ENCODE measurements around the gene STYXL1. TPM values are rescaled to one million over a fixed set of nuclear protein-coding genes. Genes with fewer than 3 reads are reported as not detected.
A peak's percentile ranks its signal among the peaks of the same experiment; 100 is the strongest.

STYXL1 gene
- total RNA-seq, 2 donors from 2014 or later, result 29.8 to 94.5 TPM

GRCh38 chr7:75968561-75969001 is 79.2 kb downstream of the STYXL1 start:
- intact Hi-C loops (cut with DNase I), result loop anchor here (5.0 kb wide), 1 partner anchor 51 kb away; the partner anchor contains the start of gene POR
- peaks cover 2% of the 10 kb centered on the region for H3K4me1 ChIP-seq (replicated peaks)
- WGBS, result 57% methylated on average over 12 of the region's 12 CpGs
- H3K4me3 ChIP-seq, result no peak overlapping the region
- no peak for DNase-seq (ENCODE audit: low spot score)
- peak overlapping the region; percentile 74 to 76 for H3K27ac ChIP-seq
- H3K9me3 ChIP-seq, result no peaks in the 10 kb centered on the region
- H3K27me3 ChIP-seq (replicated peaks; ENCODE audit: insufficient read depth), result no peaks in the 10 kb centered on the region
- no peak for TF ChIP-seq POLR2A (IDR thresholded peaks at IDR 0.05)
- TF ChIP-seq POLR2AphosphoS5 (IDR thresholded peaks at IDR 0.05), result no peak
- TF ChIP-seq CTCF (IDR thresholded peaks at IDR 0.05), result no peak
- H3K36me3 ChIP-seq, result no peaks in the 10 kb centered on the region

GRCh38 chr7:75968012-75968411 is 79.8 kb downstream of the STYXL1 start:
- H3K27ac ChIP-seq, result peak overlapping the region; percentile 74 to 76
- WGBS, result 80% methylated on average over 10 of the region's 10 CpGs
- no peaks in the 10 kb centered on the region for H3K9me3 ChIP-seq
- no peaks in the 10 kb centered on the region for H3K36me3 ChIP-seq
- no peaks in the 10 kb centered on the region for H3K27me3 ChIP-seq (replicated peaks; ENCODE audit: insufficient read depth)
- intact Hi-C loops (cut with DNase I), result loop anchor here (5.0 kb wide), 1 partner anchor 51 kb away; the partner anchor contains the start of gene POR
- TF ChIP-seq POLR2AphosphoS5 (IDR thresholded peaks at IDR 0.05) (no peak), CTCF (IDR thresholded peaks at IDR 0.05) (no peak), POLR2A (IDR thresholded peaks at IDR 0.05) (no peak)
- no peak overlapping the region for H3K4me3 ChIP-seq
- H3K4me1 ChIP-seq (replicated peaks), result peaks cover 2% of the 10 kb centered on the region
- no peak for DNase-seq (ENCODE audit: low spot score)

- 24% methylated on average over 13 of the region's 13 CpGs for WGBS
- no peaks in the 10 kb centered on the region for H3K36me3 ChIP-seq
- H3K4me1 ChIP-seq (replicated peaks), result peaks cover 2% of the 10 kb centered on the region
- intact Hi-C loops (cut with DNase I), result loop anchor here (5.0 kb wide), 1 partner anchor 50 kb away; the partner anchor contains the start of gene POR
- DNase-seq (ENCODE audit: low spot score), result no peak
- no peaks in the 10 kb centered on the region for H3K9me3 ChIP-seq
- TF ChIP-seq CTCF (IDR thresholded peaks at IDR 0.05), result no peak
- TF ChIP-seq POLR2AphosphoS5 (IDR thresholded peaks at IDR 0.05), result peak; percentile 9
- peak overlapping the region; percentile 74 to 76 for H3K27ac ChIP-seq
- H3K27me3 ChIP-seq (replicated peaks; ENCODE audit: insufficient read depth), result no peaks in the 10 kb centered on the region
- no peak overlapping the region for H3K4me3 ChIP-seq
Observed at GRCh38 chr7:75967487-75967997, 80.3 kb downstream of the STYXL1 start.

- intact Hi-C loops (cut with DNase I), result loop anchor here (5.0 kb wide), 1 partner anchor 50 kb away; the partner anchor contains the start of gene POR
Observed at GRCh38 chr7:75967055-75967454, 80.7 kb downstream of the STYXL1 start.

GRCh38 chr7:75966190-75966961 is 81.4 kb downstream of the STYXL1 start:
- intact Hi-C loops (cut with DNase I), result loop anchor here (5.0 kb wide), 1 partner anchor 49 kb away; the partner anchor contains the start of gene POR
- Histone ChIP-seq H3K27ac (peak overlapping the region; percentile 76 to 78), H3K9me3 (no peaks in the 10 kb centered on the region), H3K4me1 (replicated peaks) (peaks cover 2% of the 10 kb centered on the region), H3K27me3 (replicated peaks; ENCODE audit: insufficient read depth) (no peaks in the 10 kb centered on the region), H3K36me3 (no peaks in the 10 kb centered on the region), H3K4me3 (no peak overlapping the region)
- TF ChIP-seq POLR2AphosphoS5 (IDR thresholded peaks at IDR 0.05) (peak; percentile 71), POLR2A (IDR thresholded peaks at IDR 0.05) (no peak)
- no peak for DNase-seq (ENCODE audit: low spot score)
- 53% methylated on average over 26 of the region's 26 CpGs for WGBS

More at GRCh38 chr7:75967055-75967454, 80.7 kb downstream of the STYXL1 start:
- 84% methylated on average over 10 of the region's 11 CpGs for WGBS
- Histone ChIP-seq H3K9me3 (no peaks in the 10 kb centered on the region), H3K4me1 (replicated peaks) (peaks cover 2% of the 10 kb centered on the region), H3K36me3 (no peaks in the 10 kb centered on the region), H3K4me3 (no peak overlapping the region), H3K27me3 (replicated peaks; ENCODE audit: insufficient read depth) (no peaks in the 10 kb centered on the region), H3K27ac (peak overlapping the region; percentile 74 to 76)
- no peak for DNase-seq (ENCODE audit: low spot score)
- no peak for TF ChIP-seq POLR2A (IDR thresholded peaks at IDR 0.05)

Data from prostate gland (tissue), 2 donors.